Bronchial epithelial cell (primary cell): ENCODE measurements around the gene THEM4. TPM values are rescaled to one million over a fixed set of nuclear protein-coding genes. Genes with fewer than 3 reads are reported as not detected.

ENCODE experiments used
- DNase-seq: peaks from one replicate; pipeline ENCODE4 v3.0.0-alpha.2; 2010; ENCODE audit warnings: low read depth
- FAIRE-seq: peaks from 2 replicates; lab custom pipeline; 2011; peaks lifted over from hg19 to GRCh38; lab: Jason Lieb, UNC
- H3K27me3 ChIP-seq: 2 replicates; pipeline ENCODE4 v1.5.1; 2011; ENCODE audit warnings: low read length; ENCODE audit not compliant: control insufficient read depth, insufficient read depth
- H3K36me3 ChIP-seq: 2 replicates; pipeline ENCODE4 v1.5.1; 2011; ENCODE audit warnings: low read length; ENCODE audit not compliant: control insufficient read depth, insufficient read depth
- H3K4me3 ChIP-seq: 2 replicates; pipeline ENCODE4 v1.5.1; 2011; ENCODE audit warnings: mild to moderate bottlenecking, low read depth, low read length, control low read depth
- CTCF ChIP-seq: IDR thresholded peaks from 2 replicates; pipeline ENCODE4 v1.5.1; 2011; ENCODE audit warnings: mild to moderate bottlenecking, moderate library complexity, low read length, control low read depth, inconsistent platforms; ENCODE audit not compliant: insufficient read depth, severe bottlenecking
- total RNA-seq: library from RNA; depleted of rRNA; stranded (reverse); fragments of >200 nt; gene quantifications from 2 replicates; pipeline ENCODE4 v1.2.1, GENCODE V29; 2014

The THEM4 gene
- total RNA-seq, 1 donor from 2014 or later, result 9.7 TPM

- Histone ChIP-seq H3K27me3 (no peaks in the 10 kb centered on the region), H3K4me3 (no peak overlapping the region), H3K36me3 (no peaks in the 10 kb centered on the region)
- TF ChIP-seq CTCF, result no peak
- no peak for FAIRE-seq
- no peak for DNase-seq
Measured at GRCh38 chr1:151871284-151872030, 37.9 kb downstream of the THEM4 start.

DNA sequence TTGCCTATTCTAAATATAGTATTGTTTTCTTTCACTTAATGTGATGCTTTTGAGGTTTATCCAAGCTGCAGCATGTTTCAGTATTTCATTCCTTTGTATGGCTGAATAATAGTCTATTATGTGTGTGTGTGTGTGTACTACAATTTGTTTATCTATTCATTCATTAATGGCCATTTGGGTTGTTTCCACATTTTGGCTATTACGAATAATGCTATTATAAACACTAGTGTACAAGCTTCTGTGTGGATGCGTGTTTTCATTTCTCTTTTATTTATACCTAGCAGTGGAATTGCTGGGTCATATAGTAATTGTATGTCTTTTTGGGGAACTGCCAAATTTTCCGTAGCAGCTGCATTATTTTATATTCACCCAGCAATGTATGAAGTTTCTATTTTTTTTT lies 40.8 kb downstream of the THEM4 start:
- TF ChIP-seq CTCF, result no peak
- H3K4me3 ChIP-seq, result no peak overlapping the region
- H3K36me3 ChIP-seq, result no peaks in the 10 kb centered on the region
- FAIRE-seq (no peak), DNase-seq (no peak)
- H3K27me3 ChIP-seq, result no peaks in the 10 kb centered on the region

- FAIRE-seq (no peak), DNase-seq (peak; percentile 90)
- TF ChIP-seq CTCF, result no peak
Measured at GRCh38 chr1:151867765-151868411, 41.4 kb downstream of the THEM4 start.

GRCh38 chr1:151867321-151867720 lies 42.0 kb downstream of the THEM4 start:
- FAIRE-seq, result no peak
- Histone ChIP-seq H3K27me3 (no peaks in the 10 kb centered on the region), H3K36me3 (no peaks in the 10 kb centered on the region), H3K4me3 (no peak overlapping the region)
- no peak for TF ChIP-seq CTCF
- DNase-seq, result no peak

More at GRCh38 chr1:151867765-151868411, 41.4 kb downstream of the THEM4 start:
- no peak overlapping the region for H3K4me3 ChIP-seq
- no peaks in the 10 kb centered on the region for H3K36me3 ChIP-seq
- H3K27me3 ChIP-seq, result no peaks in the 10 kb centered on the region

DNA sequence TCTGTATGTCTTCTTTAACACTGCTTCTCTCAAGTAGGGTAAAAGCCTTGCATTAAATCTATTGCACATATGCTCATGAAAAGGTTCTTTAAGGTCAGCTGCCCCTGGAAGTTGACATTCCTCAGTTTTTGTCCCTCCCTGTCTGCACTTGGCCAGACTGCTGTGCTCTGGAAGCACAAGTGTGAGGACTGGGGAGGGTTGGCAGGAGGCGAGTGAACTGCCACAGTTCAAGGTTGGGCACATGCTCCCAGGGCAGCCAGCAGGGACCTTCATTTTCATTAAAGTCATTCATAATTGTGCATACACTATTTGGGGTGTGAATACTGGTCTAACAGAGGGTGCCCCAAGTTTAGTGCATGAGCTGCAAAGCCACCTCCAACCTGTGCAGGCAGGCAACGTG lies 44.9 kb downstream of the THEM4 start:
- no peak for FAIRE-seq
- no peak for TF ChIP-seq CTCF
- H3K27me3 ChIP-seq, result no peaks in the 10 kb centered on the region
- H3K36me3 ChIP-seq, result no peaks in the 10 kb centered on the region
- no peak for DNase-seq
- H3K4me3 ChIP-seq, result no peak overlapping the region
